Nephron progenitor cell (in vitro differentiated cells): ENCODE measurements around the gene TEC.

Experiments
- DNase-seq: peaks from one replicate; pipeline ENCODE4 v3.0.0; 2021
- H3K27ac Mint-ChIP-seq: 2 replicates; pipeline ENCODE4 v1.8.0; 2021; ENCODE audit warnings: mild to moderate bottlenecking, moderate library complexity, mixed read lengths
- H3K27me3 Mint-ChIP-seq: 2 replicates; pipeline ENCODE4 v1.8.0; 2021; ENCODE audit warnings: mild to moderate bottlenecking, low read depth, mixed read lengths; ENCODE audit not compliant: poor library complexity
- H3K36me3 Mint-ChIP-seq: 2 replicates; pipeline ENCODE4 v1.8.0; 2021; ENCODE audit warnings: low read depth, mixed read lengths
- H3K4me1 Mint-ChIP-seq: 2 replicates; pipeline ENCODE4 v1.8.0; 2021; ENCODE audit warnings: mixed read lengths
- H3K4me3 Mint-ChIP-seq: 2 replicates; pipeline ENCODE4 v1.8.0; 2021; ENCODE audit warnings: mild to moderate bottlenecking, moderate library complexity, mixed read lengths
- H3K9me3 Mint-ChIP-seq: 2 replicates; pipeline ENCODE4 v1.8.0; 2021; ENCODE audit warnings: mild to moderate bottlenecking, moderate library complexity, mixed read lengths
- CTCF ChIP-seq: fragments of 200-600 bp; sonication (generic); IDR thresholded peaks from 2 replicates; pipeline ENCODE4 v1.5.0; 2021; ENCODE audit warnings: antibody characterized with exemption

Gene TEC

GRCh38 chr4:48093991-48094416, 175.6 kb downstream of the TEC start:
- Mint-ChIP-seq H3K9me3 (no peaks in the 10 kb centered on the region), H3K36me3 (no peaks in the 10 kb centered on the region), H3K4me1 (no peaks in the 10 kb centered on the region), H3K4me3 (no peak overlapping the region), H3K27ac (no peak overlapping the region), H3K27me3 (peaks cover 10% of the 10 kb centered on the region)
- TF ChIP-seq CTCF = no peak
- no peak for DNase-seq

GRCh38 chr4:48090621-48091020, 179.0 kb downstream of the TEC start:
- TF ChIP-seq CTCF = no peak
- no peaks in the 10 kb centered on the region for H3K4me1 Mint-ChIP-seq
- H3K4me3 Mint-ChIP-seq = no peak overlapping the region
- no peaks in the 10 kb centered on the region for H3K36me3 Mint-ChIP-seq
- no peak overlapping the region for H3K27ac Mint-ChIP-seq
- no peak for DNase-seq
- peaks cover 11% of the 10 kb centered on the region for H3K27me3 Mint-ChIP-seq
- no peaks in the 10 kb centered on the region for H3K9me3 Mint-ChIP-seq

GRCh38 chr4:48085821-48086589, 183.6 kb downstream of the TEC start:
- H3K4me3 Mint-ChIP-seq = no peak overlapping the region
- H3K36me3 Mint-ChIP-seq = no peaks in the 10 kb centered on the region
- no peaks in the 10 kb centered on the region for H3K9me3 Mint-ChIP-seq
- no peak for DNase-seq
- no peak for TF ChIP-seq CTCF
- no peaks in the 10 kb centered on the region for H3K4me1 Mint-ChIP-seq
- H3K27me3 Mint-ChIP-seq = peaks cover 11% of the 10 kb centered on the region
- H3K27ac Mint-ChIP-seq = no peak overlapping the region
